HepG2 (cell line): ENCODE measurements around the gene TMEM141. TPM values are rescaled to one million over a fixed set of nuclear protein-coding genes. Genes with fewer than 3 reads are reported as not detected.

ENCODE experiments used
- ATAC-seq: fragments of 200-7000 bp; cut with Tn5 transposase; 3 replicates; pipeline ENCODE4 v1.9.1; 2020; ENCODE audit warnings: mild to moderate bottlenecking, moderate library complexity
- BruUV-seq: library from RNA; stranded (reverse); fragments of 400-500 nt; replicated peaks from 2 replicates; lab custom pipeline; 2021; lab: Mats Ljungman, UMichigan
- CTCF ChIA-PET: fragments of 300-600 bp; formaldehyde crosslinking; extraction: SDS; loops from one replicate; lab custom pipeline; 2021; ENCODE audit warnings: low total read pairs, inconsistent platforms, low intra/inter-chr PET ratio; lab: Yijun Ruan, JAX
- POLR2A ChIA-PET: fragments of 350-600 bp; sonication (Branson Sonifier 250); formaldehyde crosslinking; loops from one replicate; lab custom pipeline; 2020; ENCODE audit warnings: antibody characterized with exemption, inconsistent platforms; lab: Yijun Ruan, JAX
- DNase-seq: peaks from one replicate; pipeline ENCODE4 v3.0.0-alpha.2; 2015; ENCODE audit warnings: low spot score
- FAIRE-seq: peaks from 3 replicates; lab custom pipeline; 2011; peaks lifted over from hg19 to GRCh38; lab: Jason Lieb, UNC
- H2AFZ ChIP-seq: one replicate; pipeline ENCODE4 v1.6.1; 2011; ENCODE audit warnings: low read length, inconsistent platforms
- H3K27ac ChIP-seq: fragments of 300-600 bp; 3 replicates; pipeline ENCODE4 v1.8.0; 2011; ENCODE audit warnings: mixed run types, mild to moderate bottlenecking, mixed read lengths, low read length, inconsistent platforms; ENCODE audit not compliant: insufficient read depth; ENCODE audit errors: extremely low read length
- H3K27me3 ChIP-seq, 2 experiments: fragments of 200-600 bp in 1 of 2; 2 replicates in 1 of 2; 3 replicates in 1 of 2; pipeline versions ENCODE4 v1.6.0 to v1.8.0; 2011; ENCODE audit warnings: low read length in 2 of 2, mild to moderate bottlenecking in 2 of 2, moderate library complexity in 2 of 2, inconsistent platforms in 1 of 2; ENCODE audit not compliant: insufficient read depth in 2 of 2, control insufficient read depth in 1 of 2
- H3K36me3 ChIP-seq, 2 experiments: fragments of 200-600 bp in 1 of 2; replicated peaks in 1 of 2; 2 replicates in 1 of 2; 3 replicates in 1 of 2; pipeline versions ENCODE4 v1.5.1 to v1.8.0; 2011; ENCODE audit warnings: low read length in 2 of 2, inconsistent platforms in 1 of 2; ENCODE audit not compliant: insufficient read depth in 2 of 2, control insufficient read depth in 1 of 2
- H3K4me1 ChIP-seq: 2 replicates; pipeline ENCODE4 v1.5.1; 2012; ENCODE audit warnings: low read length, inconsistent platforms; ENCODE audit not compliant: insufficient read depth
- H3K4me2 ChIP-seq: 2 replicates; pipeline ENCODE4 v1.6.0; 2011; ENCODE audit warnings: low read depth, low read length, inconsistent platforms
- H3K4me3 ChIP-seq, 3 experiments: fragments of 200-600 bp in 1 of 3; sonication (generic), shearing (Covaris generic) in 1 of 3; replicated peaks in 1 of 3; 2 replicates each; pipeline ENCODE4 v1.5.1; 2011 to 2016; ENCODE audit warnings: low read length in 3 of 3, inconsistent platforms in 2 of 3, low read depth in 2 of 3, mild to moderate bottlenecking in 2 of 3, control low read depth in 1 of 3, mixed read lengths in 1 of 3; ENCODE audit not compliant: insufficient read depth in 1 of 3
- H3K79me2 ChIP-seq: one replicate; pipeline ENCODE4 v1.6.1; 2011; ENCODE audit warnings: low read length, inconsistent platforms; ENCODE audit not compliant: insufficient read depth
- H3K9ac ChIP-seq: 2 replicates; pipeline ENCODE4 v1.6.0; 2011; ENCODE audit warnings: mild to moderate bottlenecking, low read depth, low read length, inconsistent platforms; ENCODE audit not compliant: insufficient read depth
- H3K9me3 ChIP-seq: 2 replicates; pipeline ENCODE4 v1.5.1; 2012; ENCODE audit warnings: mild to moderate bottlenecking, low read length
- H4K20me1 ChIP-seq: 2 replicates; pipeline ENCODE4 v1.6.0; 2011; ENCODE audit warnings: inconsistent platforms, mild to moderate bottlenecking, low read length, moderate library complexity; ENCODE audit not compliant: insufficient read depth
- FUBP1 ChIP-seq: sonication (generic); formaldehyde crosslinking; IDR thresholded peaks from 2 replicates; pipeline ENCODE4 v1.5.1; 2020; ENCODE audit warnings: missing genetic modification reagents, mild to moderate bottlenecking, borderline replicate concordance
- KMT2B ChIP-seq: IDR thresholded peaks from 2 replicates; pipeline ENCODE4 v1.6.1; 2016; ENCODE audit warnings: missing genetic modification reagents, missing compliant biosample characterization
- MED1 ChIP-seq: sonication (generic); formaldehyde crosslinking; IDR thresholded peaks from 2 replicates; pipeline ENCODE4 v1.4.0; 2020; ENCODE audit warnings: missing genetic modification reagents
- NFATC3 ChIP-seq: sonication (generic); formaldehyde crosslinking; IDR thresholded peaks from 2 replicates; pipeline ENCODE4 v1.5.1; 2020; ENCODE audit warnings: mild to moderate bottlenecking, missing genetic modification reagents
- POLR2AphosphoS5 ChIP-seq: IDR thresholded peaks from 2 replicates; pipeline ENCODE4 v1.6.1; 2012; ENCODE audit warnings: low read depth, low read length
- RBM22 ChIP-seq: fragments of 200-400 bp; formaldehyde crosslinking; optimal IDR thresholded peaks from 2 replicates; pipeline ENCODE3; 2017; ENCODE audit warnings: mild to moderate bottlenecking, low read length, moderate library complexity
- ZFYVE20 ChIP-seq: sonication (generic); formaldehyde crosslinking; IDR thresholded peaks from 2 replicates; pipeline ENCODE4 v1.8.0; 2023; ENCODE audit warnings: low read depth, mild to moderate bottlenecking, moderate library complexity, missing genetic modification reagents, borderline replicate concordance
- ZNF768 ChIP-seq: sonication (generic); formaldehyde crosslinking; IDR thresholded peaks from 2 replicates; pipeline ENCODE4 v1.4.0; 2020; ENCODE audit warnings: missing genetic modification reagents
- WGBS: methylation state at CpG from one replicate; pipeline ENCODE4 v1.1.6; 2017; ENCODE audit warnings: low lambda C conversion rate; 5-methylcytosine and 5-hydroxymethylcytosine counted together
- in situ Hi-C: cut with HindIII; loops from 2 replicates; pipeline ENCODE4 v1.10.0; 2017; ENCODE audit warnings: low pct_unique_long_range_greater_than_20kb; ENCODE audit not compliant: extremely low pct_ligation_motif_present
- intact Hi-C: fragments of 100-400 bp; cut with micrococcal nuclease; formaldehyde crosslinking; loops from one replicate; pipeline ENCODE4 v1.10.0; 2022; ENCODE audit not compliant: unreplicated experiment
- polyA plus RNA-seq, 8 experiments: library from polyadenylated mRNA; depleted of rRNA in 3 of 8; stranded (reverse) in 7 of 8; unstranded in 1 of 8; fragments of >200 nt; fragmentation: Illumina TruSeq in 4 of 8; extraction: Trizol in 4 of 8; gene quantifications; 2 replicates each; pipeline versions ENCODE4 v1.2.1 to v1.2.3, GENCODE V29; 2011 to 2016; ENCODE audit warnings: low read depth in 4 of 8, missing spikeins in 1 of 8, mixed read lengths in 1 of 8; ENCODE audit not compliant: insufficient read depth in 1 of 8
- total RNA-seq, 5 experiments: library from RNA; depleted of rRNA; stranded (reverse); fragments of >200 nt; fragmentation: Illumina TruSeq; extraction: Trizol; gene quantifications; 2 replicates each; pipeline ENCODE4 v1.2.3, GENCODE V29; 2016; ENCODE audit warnings: low read depth in 1 of 5
- TF ChIP-seq, protein P1 (sequence below): IDR thresholded peaks from 2 replicates; pipeline ENCODE4 v1.6.1; 2016; ENCODE audit warnings: control low read depth
- TF ChIP-seq, protein P2 (sequence below): sonication (generic); formaldehyde crosslinking; conservative IDR thresholded peaks from 2 replicates; pipeline ENCODE4 v1.8.0; 2022; ENCODE audit warnings: missing genetic modification reagents
- TF ChIP-seq, protein P3 (sequence below): IDR thresholded peaks from 2 replicates; pipeline ENCODE4 v1.6.1; 2016
- TF ChIP-seq, protein P4 (sequence below): sonication (generic); formaldehyde crosslinking; IDR thresholded peaks from 2 replicates; pipeline ENCODE4 v1.4.0; 2020; ENCODE audit warnings: missing genetic modification reagents

TMEM141 gene
- total and polyA plus RNA-seq, 2 of the 13 experiments (the other 11 are each of a cell fraction or from before 2014, with no cell fraction given): 81.0 to 202 TPM

DNA sequence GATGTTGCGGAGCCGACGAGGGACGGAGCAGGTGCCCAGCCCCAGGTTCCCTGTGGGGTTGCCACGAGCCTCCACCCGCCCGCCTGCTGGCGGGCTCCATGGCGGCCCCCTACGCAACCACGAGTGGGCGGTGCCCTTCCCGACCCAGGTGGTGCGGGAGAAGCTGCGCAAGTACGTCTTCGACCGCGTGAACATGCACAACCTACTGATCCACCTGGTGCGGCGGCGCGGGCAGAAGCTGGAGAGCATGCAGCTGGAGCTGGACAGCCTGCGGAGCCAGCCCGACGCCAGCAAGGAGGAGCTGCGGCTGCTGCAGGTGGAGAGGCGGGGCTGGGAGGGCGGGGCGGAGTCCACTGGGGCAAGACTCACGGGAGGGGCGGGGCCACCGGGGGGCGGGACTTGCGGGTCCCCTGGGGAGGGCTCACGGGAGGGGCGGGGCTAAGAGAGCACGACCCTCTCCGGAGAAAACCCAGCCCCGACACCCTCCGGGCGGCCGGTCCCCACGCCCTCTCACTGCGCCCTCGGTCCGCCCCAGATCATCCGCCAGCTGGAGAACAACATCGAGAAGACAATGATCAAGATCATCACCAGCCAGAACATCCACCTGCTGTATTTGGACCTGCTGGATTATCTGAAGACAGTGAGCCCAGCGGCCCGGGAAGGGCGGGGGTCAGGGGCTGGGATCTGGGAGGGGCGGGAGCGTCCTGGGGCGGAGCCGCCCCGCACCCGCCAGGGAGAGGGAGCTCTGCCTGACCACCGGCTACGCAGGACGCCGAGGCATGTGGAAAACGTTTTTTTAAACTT, 8.9 kb downstream of the TMEM141 start (continued):
- TF ChIP-seq FUBP1 (CRISPR knock-in tag): no peak
- TF ChIP-seq NFATC3 (CRISPR knock-in tag): no peak
- no peak for TF ChIP-seq KMT2B (CRISPR knock-in tag)
- TF ChIP-seq, protein P1, sequence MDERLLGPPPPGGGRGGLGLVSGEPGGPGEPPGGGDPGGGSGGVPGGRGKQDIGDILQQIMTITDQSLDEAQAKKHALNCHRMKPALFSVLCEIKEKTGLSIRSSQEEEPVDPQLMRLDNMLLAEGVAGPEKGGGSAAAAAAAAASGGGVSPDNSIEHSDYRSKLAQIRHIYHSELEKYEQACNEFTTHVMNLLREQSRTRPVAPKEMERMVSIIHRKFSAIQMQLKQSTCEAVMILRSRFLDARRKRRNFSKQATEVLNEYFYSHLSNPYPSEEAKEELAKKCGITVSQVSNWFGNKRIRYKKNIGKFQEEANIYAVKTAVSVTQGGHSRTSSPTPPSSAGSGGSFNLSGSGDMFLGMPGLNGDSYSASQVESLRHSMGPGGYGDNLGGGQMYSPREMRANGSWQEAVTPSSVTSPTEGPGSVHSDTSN (CRISPR knock-in tag): no peak
- TF ChIP-seq, protein P2, sequence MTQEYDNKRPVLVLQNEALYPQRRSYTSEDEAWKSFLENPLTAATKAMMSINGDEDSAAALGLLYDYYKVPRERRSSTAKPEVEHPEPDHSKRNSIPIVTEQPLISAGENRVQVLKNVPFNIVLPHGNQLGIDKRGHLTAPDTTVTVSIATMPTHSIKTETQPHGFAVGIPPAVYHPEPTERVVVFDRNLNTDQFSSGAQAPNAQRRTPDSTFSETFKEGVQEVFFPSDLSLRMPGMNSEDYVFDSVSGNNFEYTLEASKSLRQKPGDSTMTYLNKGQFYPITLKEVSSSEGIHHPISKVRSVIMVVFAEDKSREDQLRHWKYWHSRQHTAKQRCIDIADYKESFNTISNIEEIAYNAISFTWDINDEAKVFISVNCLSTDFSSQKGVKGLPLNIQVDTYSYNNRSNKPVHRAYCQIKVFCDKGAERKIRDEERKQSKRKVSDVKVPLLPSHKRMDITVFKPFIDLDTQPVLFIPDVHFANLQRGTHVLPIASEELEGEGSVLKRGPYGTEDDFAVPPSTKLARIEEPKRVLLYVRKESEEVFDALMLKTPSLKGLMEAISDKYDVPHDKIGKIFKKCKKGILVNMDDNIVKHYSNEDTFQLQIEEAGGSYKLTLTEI: no peak
- TF ChIP-seq, all 625 proteins: peak for 119

DNA sequence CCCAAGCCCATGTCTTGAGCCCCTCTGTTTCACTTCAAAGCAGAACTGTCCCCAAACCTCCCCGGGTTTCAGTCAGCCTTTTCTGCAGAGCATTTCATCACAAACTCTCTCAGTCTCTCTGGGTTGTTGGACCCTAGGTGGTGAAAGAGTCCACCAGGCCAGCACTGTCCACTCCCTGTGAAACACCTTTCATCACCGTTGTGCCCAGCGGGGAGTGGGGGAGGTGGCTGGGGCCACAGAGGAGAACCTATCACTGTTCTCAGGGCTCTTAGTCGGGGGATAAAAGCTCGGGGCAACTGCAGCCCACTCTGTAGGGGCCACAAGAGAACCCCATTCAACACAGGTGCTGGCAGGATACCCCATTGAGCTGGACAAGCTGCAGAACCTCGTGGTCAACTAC, 11.2 kb downstream of the TMEM141 start:
- Histone ChIP-seq H3K4me2 (peak overlapping the region; percentile 71), H3K9ac (0 out of 2 replicates have a peak overlapping the region, but pooled peaks have one; percentile 23), H3K9me3 (no peaks in the 10 kb centered on the region), H3K27me3 (no peaks in the 10 kb centered on the region), H3K36me3 (peaks cover 0 to 2% of the 10 kb centered on the region in 2 experiments; a peak in 3 of 5 replicates), H3K79me2 (peaks cover 44% of the 10 kb centered on the region), H3K27ac (peak overlapping the region; percentile 45), H2AFZ (no peak overlapping the region), H3K4me1 (peaks cover 69% of the 10 kb centered on the region), H4K20me1 (no peaks in the 10 kb centered on the region; the same call in none of the 2 replicates), H3K4me3 (peak overlapping the region in 1 of 3 experiments; percentile 31; a peak in 2 of 6 replicates)
- DNase-seq (no peak), ATAC-seq (no peak), FAIRE-seq (no peak)
- ChIA-PET POLR2A (no interaction called here), CTCF (no interaction called here)
- TF ChIP-seq POLR2AphosphoS5 (peak; percentile 51), RBM22 (peak; percentile 46), ZFYVE20 (no peak), ZNF768 (CRISPR knock-in tag) (0 out of 2 replicates have a peak, but pooled peaks have one; percentile 16), MED1 (CRISPR knock-in tag) (0 out of 2 replicates have a peak, but pooled peaks have one; percentile 7)
- TF ChIP-seq, protein P3, sequence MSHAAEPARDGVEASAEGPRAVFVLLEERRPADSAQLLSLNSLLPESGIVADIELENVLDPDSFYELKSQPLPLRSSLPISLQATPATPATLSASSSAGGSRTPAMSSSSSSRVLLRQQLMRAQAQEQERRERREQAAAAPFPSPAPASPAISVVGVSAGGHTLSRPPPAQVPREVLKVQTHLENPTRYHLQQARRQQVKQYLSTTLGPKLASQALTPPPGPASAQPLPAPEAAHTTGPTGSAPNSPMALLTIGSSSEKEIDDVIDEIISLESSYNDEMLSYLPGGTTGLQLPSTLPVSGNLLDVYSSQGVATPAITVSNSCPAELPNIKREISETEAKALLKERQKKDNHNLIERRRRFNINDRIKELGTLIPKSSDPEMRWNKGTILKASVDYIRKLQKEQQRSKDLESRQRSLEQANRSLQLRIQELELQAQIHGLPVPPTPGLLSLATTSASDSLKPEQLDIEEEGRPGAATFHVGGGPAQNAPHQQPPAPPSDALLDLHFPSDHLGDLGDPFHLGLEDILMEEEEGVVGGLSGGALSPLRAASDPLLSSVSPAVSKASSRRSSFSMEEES (CRISPR knock-in tag): no peak
- TF ChIP-seq, protein P4, sequence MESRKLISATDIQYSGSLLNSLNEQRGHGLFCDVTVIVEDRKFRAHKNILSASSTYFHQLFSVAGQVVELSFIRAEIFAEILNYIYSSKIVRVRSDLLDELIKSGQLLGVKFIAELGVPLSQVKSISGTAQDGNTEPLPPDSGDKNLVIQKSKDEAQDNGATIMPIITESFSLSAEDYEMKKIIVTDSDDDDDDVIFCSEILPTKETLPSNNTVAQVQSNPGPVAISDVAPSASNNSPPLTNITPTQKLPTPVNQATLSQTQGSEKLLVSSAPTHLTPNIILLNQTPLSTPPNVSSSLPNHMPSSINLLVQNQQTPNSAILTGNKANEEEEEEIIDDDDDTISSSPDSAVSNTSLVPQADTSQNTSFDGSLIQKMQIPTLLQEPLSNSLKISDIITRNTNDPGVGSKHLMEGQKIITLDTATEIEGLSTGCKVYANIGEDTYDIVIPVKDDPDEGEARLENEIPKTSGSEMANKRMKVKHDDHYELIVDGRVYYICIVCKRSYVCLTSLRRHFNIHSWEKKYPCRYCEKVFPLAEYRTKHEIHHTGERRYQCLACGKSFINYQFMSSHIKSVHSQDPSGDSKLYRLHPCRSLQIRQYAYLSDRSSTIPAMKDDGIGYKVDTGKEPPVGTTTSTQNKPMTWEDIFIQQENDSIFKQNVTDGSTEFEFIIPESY (CRISPR knock-in tag): 0 out of 2 replicates have a peak, but pooled peaks have one; percentile 13
- no TSS peak for BruUV-seq
- in situ Hi-C loops (no loop called here), intact Hi-C loops (no loop called here)
- WGBS: 60% methylated on average over 3 of the region's 6 CpGs
